Transverse colon (tissue), 4 donors: ENCODE results near the gene BARD1. TPM values are rescaled to one million over a fixed set of nuclear protein-coding genes. Genes with fewer than 3 reads are reported as not detected.
"Not testable (repeated sequence)": the region's sequence is repeated elsewhere in the genome, so short reads cannot be mapped to it uniquely, and the experiment has no call there.

Experiments
- DNase-seq: peaks from one replicate; pipeline ENCODE4 v3.0.0-alpha.2; 2019
- H3K27ac ChIP-seq, 4 donors: fragments of 200-600 bp; sonication (generic); 2 replicates each; pipeline ENCODE4 v1.5.1; 2016 to 2018; ENCODE audit warnings: inconsistent platforms in 4 of 4
- H3K27me3 ChIP-seq: fragments of 200-600 bp; sonication (generic); 2 replicates; pipeline ENCODE4 v1.5.1; 2017; ENCODE audit warnings: inconsistent platforms
- H3K36me3 ChIP-seq, 4 donors: fragments of 200-600 bp; sonication (generic); 2 replicates each; pipeline ENCODE4 v1.5.1; 2017 to 2019; ENCODE audit warnings: inconsistent platforms in 4 of 4
- H3K4me1 ChIP-seq, 4 donors: fragments of 200-600 bp; sonication (generic); 2 replicates each; pipeline ENCODE4 v1.5.1; 2017 to 2020; ENCODE audit warnings: inconsistent platforms in 4 of 4
- H3K4me3 ChIP-seq, 4 donors: fragments of 200-600 bp; sonication (generic); 1 replicate in 1 of 4; 2 replicates in 3 of 4; pipeline versions ENCODE4 v1.5.1 to v1.6.1; 2017 to 2019; ENCODE audit warnings: inconsistent platforms in 4 of 4
- H3K9me3 ChIP-seq, 2 donors: fragments of 200-600 bp; sonication (generic); 2 replicates each; pipeline ENCODE4 v1.5.1; 2017 to 2019; ENCODE audit warnings: inconsistent platforms in 2 of 2
- CTCF ChIP-seq, 5 experiments: fragments of 200-600 bp in 3 of 5; fragments of 450-650 bp in 2 of 5; sonication (generic) in 3 of 5; IDR thresholded peaks; 1 replicate in 2 of 5; 2 replicates in 3 of 5; pipeline ENCODE4 v1.5.1; 2016 to 2017; ENCODE audit warnings: antibody characterized with exemption in 5 of 5, inconsistent platforms in 3 of 5, mild to moderate bottlenecking in 2 of 5, moderate library complexity in 1 of 5
- EP300 ChIP-seq: sonication (generic); formaldehyde crosslinking; IDR thresholded peaks from one replicate; pipeline ENCODE4 v1.6.1; 2017; ENCODE audit warnings: antibody characterized with exemption, low read depth
- POLR2A ChIP-seq: fragments of 450-650 bp; IDR thresholded peaks from one replicate; pipeline ENCODE4 v1.6.1; 2016; ENCODE audit warnings: antibody characterized with exemption, mild to moderate bottlenecking, moderate library complexity
- POLR2AphosphoS5 ChIP-seq, 3 donors: sonication (generic); formaldehyde crosslinking; IDR thresholded peaks; one replicate each; pipeline ENCODE4 v1.6.1; 2016; ENCODE audit warnings: antibody characterized with exemption in 3 of 3
- WGBS, 2 donors: methylation state at CpG; one replicate each; pipeline ENCODE4 v1.1.5; 2018; ENCODE audit warnings: low coverage in 1 of 2; 5-methylcytosine and 5-hydroxymethylcytosine counted together
- in situ Hi-C, 4 donors: fragments of 200-750 bp; cut with MboI; loops; one replicate each; pipeline versions ENCODE4 v1.15.0 to v1.15.1; 2017; ENCODE audit warnings: low sequenced_read_pairs in 3 of 4, low pct_ligation_motif_present in 1 of 4, low pct_unique_long_range_greater_than_20kb in 1 of 4
- intact Hi-C: fragments of 100-400 bp; cut with DNase I; formaldehyde crosslinking; loops from one replicate; pipeline ENCODE4 v1.15.1; 2023; ENCODE audit warnings: low total_unique reads
- total RNA-seq, 4 donors: library from RNA; depleted of rRNA; stranded (reverse); fragments of >200 nt; gene quantifications; one replicate each; pipeline ENCODE4 v1.1.0, GENCODE V29; 2016

The BARD1 gene
- total RNA-seq, 4 donors from 2014 or later = 2.2 to 141 (median 9.1) TPM

- in situ Hi-C loops (loop anchor here in 1 of 4 donors (25.0 kb wide), 2 partner anchors 1515 to 1665 kb away; partner anchors contain the start of gene SPAG16), intact Hi-C loops (no loop called here)
- Histone ChIP-seq H3K4me3 (no peak overlapping the region), H3K4me1 (peaks cover 0 to 4% (median 2%) of the 10 kb centered on the region in 4 donors), H3K36me3 (no peaks in the 10 kb centered on the region), H3K9me3 (no peaks in the 10 kb centered on the region), H3K27ac (no peak overlapping the region), H3K27me3 (no peaks in the 10 kb centered on the region)
- WGBS, 2 donors = 67 to 93% methylated on average over 3 of the region's 3 CpGs
- no peak for DNase-seq
- no peak for TF ChIP-seq EP300
- TF ChIP-seq POLR2A = no peak
- no peak for TF ChIP-seq CTCF (IDR thresholded peaks at IDR 0.05)
- no peak for TF ChIP-seq POLR2AphosphoS5 (IDR thresholded peaks at IDR 0.05)
These were observed 7.6 kb downstream of the BARD1 start for GRCh38 chr2:214801768-214802397.

- Histone ChIP-seq H3K27ac (no peak overlapping the region), H3K9me3 (no peaks in the 10 kb centered on the region), H3K4me3 (no peak overlapping the region), H3K27me3 (no peaks in the 10 kb centered on the region), H3K4me1 (peaks cover 0 to 3% (median 1%) of the 10 kb centered on the region in 4 donors), H3K36me3 (no peaks in the 10 kb centered on the region)
- no peak for DNase-seq
- intact Hi-C loops (no loop called here), in situ Hi-C loops (loop anchor here in 1 of 4 donors (25.0 kb wide), 2 partner anchors 1514 to 1664 kb away; partner anchors contain the start of gene SPAG16)
- TF ChIP-seq EP300 (no peak), POLR2AphosphoS5 (IDR thresholded peaks at IDR 0.05) (no peak), POLR2A (no peak), CTCF (IDR thresholded peaks at IDR 0.05) (no peak)
- 87 to 90% methylated on average over 2 of the region's 2 CpGs for WGBS, 2 donors
These were observed 8.4 kb downstream of the BARD1 start for GRCh38 chr2:214801068-214801467.

- 79 to 88% methylated on average over 3 of the region's 3 CpGs for WGBS, 2 donors
- Histone ChIP-seq H3K36me3 (no peaks in the 10 kb centered on the region), H3K4me3 (no peak overlapping the region), H3K27me3 (no peaks in the 10 kb centered on the region), H3K27ac (no peak overlapping the region), H3K9me3 (no peaks in the 10 kb centered on the region), H3K4me1 (peaks cover 0 to 3% (median 0%) of the 10 kb centered on the region in 4 donors)
- intact Hi-C loops (no loop called here), in situ Hi-C loops (loop anchor here in 1 of 4 donors (25.0 kb wide), 2 partner anchors 1513 to 1663 kb away; partner anchors contain the start of gene SPAG16)
- DNase-seq = no peak
- TF ChIP-seq EP300 (no peak), POLR2AphosphoS5 (IDR thresholded peaks at IDR 0.05) (no peak), POLR2A (no peak), CTCF (IDR thresholded peaks at IDR 0.05) (no peak)
These were observed 9.3 kb downstream of the BARD1 start for GRCh38 chr2:214800180-214800579.

GRCh38 chr2:214796911-214797310 lies 12.6 kb downstream of the BARD1 start:
- TF ChIP-seq POLR2AphosphoS5 (IDR thresholded peaks at IDR 0.05) (no peak), CTCF (IDR thresholded peaks at IDR 0.05) (no peak), POLR2A (no peak), EP300 (no peak)
- 88 to 90% methylated on average over 1 of the region's 1 CpG for WGBS, 2 donors
- peaks cover 0 to 3% (median 0%) of the 10 kb centered on the region in 4 donors for H3K4me1 ChIP-seq
- in situ Hi-C loops (no loop called here), intact Hi-C loops (no loop called here)
- H3K4me3 ChIP-seq = no peak overlapping the region
- H3K27me3 ChIP-seq = no peaks in the 10 kb centered on the region
- H3K27ac ChIP-seq = no peak overlapping the region
- no peaks in the 10 kb centered on the region for H3K9me3 ChIP-seq
- DNase-seq = no peak
- H3K36me3 ChIP-seq = no peaks in the 10 kb centered on the region

- peaks cover 0 to 12% (median 2%) of the 10 kb centered on the region in 4 donors for H3K36me3 ChIP-seq
- H3K4me1 ChIP-seq, intact Hi-C loops, H3K9me3 ChIP-seq, H3K27me3 ChIP-seq, H3K4me3 ChIP-seq, in situ Hi-C loops, H3K27ac ChIP-seq, DNase-seq: not testable (repeated sequence)
- WGBS, 2 donors = 100% methylated on average over 1 of the region's 1 CpG
These were observed 26.3 kb downstream of the BARD1 start for GRCh38 chr2:214783181-214783580.
